OCI-LY1 (cell line): Measurements from ENCODE around the gene ZNRD2.

Experiments
- CTCF ChIP-seq: fragments of 200-600 bp; sonication (generic), shearing (Covaris generic); IDR thresholded peaks from 2 replicates; pipeline ENCODE4 v1.5.1; 2017; ENCODE audit warnings: mild to moderate bottlenecking, antibody characterized with exemption, low read length, moderate library complexity, mixed read lengths
- EZH2 ChIP-seq: fragments of 200-600 bp; sonication (generic), shearing (Covaris generic); IDR thresholded peaks from 2 replicates; pipeline ENCODE4 v1.8.0; 2017; ENCODE audit warnings: borderline replicate concordance, mixed run types, mild to moderate bottlenecking, antibody characterized with exemption, low read length, moderate library complexity, mixed read lengths

GRCh38 chr11:65529475-65530156 is 40.7 kb upstream of the ZNRD2 start:
- TF ChIP-seq CTCF (no peak), EZH2 (no peak)
